ENCODE data around the gene OBP2A.
"Not testable (repeated sequence)": the region's sequence is repeated elsewhere in the genome, so short reads cannot be mapped to it uniquely, and the experiment has no call there.

Gene OBP2A

DNA sequence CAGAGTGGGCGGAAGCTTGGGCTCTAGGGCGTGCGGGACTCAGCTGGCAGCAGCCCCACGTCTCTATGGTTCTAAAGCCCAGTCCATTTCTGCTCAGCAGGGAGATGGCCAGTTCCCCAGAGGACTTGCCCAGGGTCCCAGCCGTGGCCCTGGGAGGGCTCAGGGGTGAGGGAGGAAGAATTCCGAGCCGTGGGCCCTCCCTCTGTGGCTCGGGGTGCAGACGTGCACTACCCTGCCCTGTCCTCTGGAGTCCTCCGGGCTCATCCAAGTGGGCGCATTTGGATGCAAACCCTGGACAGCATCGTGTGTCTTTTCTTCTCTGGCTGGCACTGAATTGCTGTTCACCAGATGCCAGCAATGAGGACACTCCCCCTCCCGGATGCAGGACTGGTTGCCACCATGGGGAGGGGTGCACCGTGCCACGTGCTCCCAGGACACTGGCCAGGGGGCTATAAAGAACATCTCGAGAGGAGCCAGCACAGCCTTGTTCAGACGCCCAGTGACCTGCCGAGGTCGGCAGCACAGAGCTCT is at the start of gene OBP2A:
OBP2A (plus strand) TSS at position 481 of the 531 bp plus-strand sequence. CDS start 55 bp downstream, outside the sequence.
- not testable (repeated sequence) for H3K36me3 Mint-ChIP-seq (ENCODE audit: low read depth); DNase-seq; H3K27ac Mint-ChIP-seq; H3K9me3 Mint-ChIP-seq; ATAC-seq; H3K4me3 Mint-ChIP-seq; H3K27me3 Mint-ChIP-seq; H3K4me1 Mint-ChIP-seq

DNA sequence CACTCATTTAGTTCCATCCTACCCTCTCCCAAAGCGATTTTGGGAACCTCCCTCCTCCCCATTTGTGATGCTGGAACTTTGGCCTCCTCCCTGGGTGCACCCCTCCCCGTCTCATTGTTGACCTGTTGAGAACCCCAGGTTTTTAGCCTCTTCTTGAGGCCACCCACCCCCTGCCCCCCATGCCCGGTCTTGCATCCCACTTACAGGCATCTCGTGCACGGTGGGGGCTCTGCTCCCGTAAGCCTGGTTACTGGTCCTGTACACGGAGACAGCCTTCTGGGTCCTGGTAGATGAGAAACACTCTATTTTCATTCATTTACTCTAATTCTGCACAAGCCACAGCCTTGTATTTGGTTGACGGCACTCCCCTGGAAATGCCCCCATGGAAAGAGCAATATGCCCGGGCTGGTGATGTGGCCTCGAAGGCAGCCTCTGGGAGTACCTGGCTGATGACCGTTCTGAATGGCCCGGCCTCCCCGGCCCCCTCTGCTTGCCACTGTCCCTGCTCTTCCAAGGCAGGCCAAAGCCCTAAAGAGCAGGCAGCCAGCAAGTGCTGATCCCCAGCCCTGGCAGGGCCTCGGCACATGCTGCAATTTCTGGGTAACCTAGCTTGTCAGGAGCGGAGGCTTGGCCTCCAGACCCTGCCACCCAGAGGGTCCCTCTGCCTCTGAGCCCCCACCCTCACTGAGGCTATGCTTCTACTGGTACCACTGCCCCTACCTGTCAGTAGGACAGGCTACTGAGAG is 47.4 kb upstream of the OBP2A start:
- H3K27me3 Mint-ChIP-seq: no peaks in the 10 kb centered on the region
- no peak overlapping the region for H3K4me3 Mint-ChIP-seq
- no peaks in the 10 kb centered on the region for H3K9me3 Mint-ChIP-seq
- ATAC-seq (no peak), DNase-seq (no peak)
- peaks cover 6% of the 10 kb centered on the region for H3K36me3 Mint-ChIP-seq (ENCODE audit: low read depth)
- peaks cover 20% of the 10 kb centered on the region for H3K4me1 Mint-ChIP-seq
- H3K27ac Mint-ChIP-seq: no peak overlapping the region

DNA sequence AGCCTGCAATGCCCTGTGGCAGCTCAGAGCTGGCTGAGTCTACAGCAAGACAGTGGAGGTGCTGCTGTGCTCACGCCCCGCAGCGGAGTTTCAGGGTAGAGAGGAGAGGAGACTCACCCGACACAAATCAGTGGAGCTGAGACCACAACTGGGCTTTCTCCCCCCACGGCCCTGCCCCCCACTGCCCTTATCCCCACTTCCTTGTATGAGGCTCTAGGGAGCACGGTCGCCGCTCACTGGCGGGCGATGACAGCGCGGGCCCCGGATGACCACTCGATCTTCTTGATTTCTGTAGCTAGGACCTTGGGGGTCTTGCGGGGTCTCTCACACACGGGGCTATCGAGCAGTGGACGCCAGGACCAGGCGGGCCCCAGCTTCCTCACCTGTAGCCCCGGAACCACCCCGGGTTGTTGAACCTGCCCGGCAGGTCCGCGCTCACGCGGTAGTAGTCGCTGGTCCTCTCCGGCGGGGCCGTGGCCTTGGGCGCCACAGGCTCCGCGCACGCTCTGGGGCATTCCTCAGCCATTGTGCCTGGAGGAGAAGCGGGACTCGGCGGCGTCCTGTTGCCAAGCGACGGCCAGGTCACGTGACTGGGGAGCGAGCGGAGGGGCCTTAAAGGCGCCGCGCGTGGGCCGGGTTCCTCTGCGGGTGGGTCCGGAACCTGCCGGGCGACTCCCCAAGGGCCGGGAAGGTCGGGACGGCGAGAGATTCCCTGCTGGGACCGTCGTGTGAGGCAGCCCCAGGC is 46.4 kb upstream of the OBP2A start:
- Mint-ChIP-seq H3K4me3 (peak overlapping the region; percentile 85), H3K27ac (no peak overlapping the region), H3K27me3 (no peaks in the 10 kb centered on the region), H3K36me3 (ENCODE audit: low read depth) (peaks cover 11% of the 10 kb centered on the region), H3K4me1 (peaks cover 22% of the 10 kb centered on the region), H3K9me3 (no peaks in the 10 kb centered on the region)
- peak; percentile 33 for ATAC-seq
- DNase-seq: peak; percentile 92

DNA sequence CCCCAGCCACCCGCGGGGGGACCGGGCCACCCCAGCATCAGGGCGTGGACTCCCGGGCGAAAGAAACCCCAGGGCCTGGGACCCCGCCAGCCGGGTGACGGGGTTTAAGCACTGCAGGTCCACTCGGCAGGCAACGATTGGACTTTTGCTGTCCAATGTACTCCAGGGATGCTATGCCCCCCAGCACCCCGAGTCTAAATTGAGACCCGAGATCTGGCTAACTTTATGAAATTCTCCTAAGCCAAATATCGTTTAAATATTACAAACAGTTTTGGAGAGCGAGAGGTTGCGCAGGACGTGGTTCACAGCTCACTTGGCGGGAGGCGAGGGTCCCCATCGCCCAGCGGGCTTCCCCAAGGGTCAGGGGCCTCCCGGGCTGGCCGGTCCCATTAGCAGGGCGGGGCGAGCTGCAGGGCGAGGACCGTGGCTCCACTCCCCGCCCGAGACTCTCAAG is 45.8 kb upstream of the OBP2A start:
- H3K9me3 Mint-ChIP-seq: no peaks in the 10 kb centered on the region
- H3K4me3 Mint-ChIP-seq: peak overlapping the region; percentile 85
- DNase-seq (no peak), ATAC-seq (no peak)
- H3K27ac Mint-ChIP-seq: no peak overlapping the region
- peaks cover 15% of the 10 kb centered on the region for H3K36me3 Mint-ChIP-seq (ENCODE audit: low read depth)
- H3K4me1 Mint-ChIP-seq: peaks cover 22% of the 10 kb centered on the region
- no peaks in the 10 kb centered on the region for H3K27me3 Mint-ChIP-seq

GRCh38 chr9:135500525-135501260 is 45.2 kb upstream of the OBP2A start, which contains the start of gene MRPS2:
TSS of gene MRPS2 (plus strand) at chr9:135500682. CDS start at chr9:135500711, 29 bp downstream.
- H3K27ac Mint-ChIP-seq: peak within 1 kb of the TSS; percentile 92
- ATAC-seq (peak; percentile 90), DNase-seq (peak; percentile 89)
- H3K9me3 Mint-ChIP-seq: no peaks in the 10 kb centered on the region
- peaks cover 16% of the 10 kb centered on the region for H3K36me3 Mint-ChIP-seq (ENCODE audit: low read depth)
- no peaks in the 10 kb centered on the region for H3K27me3 Mint-ChIP-seq
- peaks cover 22% of the 10 kb centered on the region for H3K4me1 Mint-ChIP-seq
- H3K4me3 Mint-ChIP-seq: peak within 1 kb of the TSS; percentile 85

DNA sequence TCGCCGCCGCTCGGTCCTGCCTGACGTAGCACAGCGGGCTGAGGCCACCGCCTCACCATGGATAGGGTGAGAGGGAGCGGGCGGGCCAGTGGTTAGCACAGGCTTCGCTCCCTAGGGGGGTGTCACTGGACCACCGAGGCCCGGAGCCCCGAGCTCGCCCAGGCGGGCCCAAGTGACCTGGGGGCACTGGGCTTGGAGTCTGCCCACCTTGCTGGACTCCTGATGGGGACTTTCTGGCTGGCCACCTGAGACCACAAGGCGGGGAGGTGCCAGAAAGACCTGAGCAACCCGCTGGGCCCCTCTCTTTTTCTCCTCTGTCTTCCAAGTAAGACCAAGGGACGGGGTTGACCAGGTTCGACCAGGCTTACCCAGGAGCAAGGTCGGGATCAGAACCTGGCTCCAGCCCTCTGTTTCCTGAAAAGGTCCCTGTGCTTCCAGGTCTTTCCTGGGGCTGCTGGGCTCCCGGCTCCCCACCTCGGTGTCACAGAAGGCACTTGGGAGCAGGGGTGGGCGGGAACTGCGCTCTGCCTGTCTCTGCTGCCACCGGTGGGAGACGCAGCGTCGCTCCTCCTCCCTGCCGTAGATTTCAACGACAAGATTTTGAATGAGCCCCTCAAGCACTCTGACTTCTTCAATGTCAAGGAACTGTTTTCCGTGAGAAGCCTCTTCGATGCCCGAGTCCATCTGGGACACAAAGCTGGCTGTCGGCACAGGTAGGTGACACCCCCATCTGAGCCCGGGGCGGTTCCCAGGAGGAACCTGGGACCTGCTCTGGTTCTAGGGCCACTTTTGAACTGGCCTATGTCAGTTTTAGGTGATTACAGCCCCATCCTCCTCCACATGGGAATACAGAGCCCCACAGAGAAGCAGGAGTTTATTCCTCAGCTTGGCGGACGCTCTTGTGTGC is 44.4 kb upstream of the OBP2A start:
- H3K4me3 Mint-ChIP-seq: peak overlapping the region; percentile 85
- H3K27me3 Mint-ChIP-seq: no peaks in the 10 kb centered on the region
- DNase-seq: no peak
- H3K9me3 Mint-ChIP-seq: no peaks in the 10 kb centered on the region
- H3K4me1 Mint-ChIP-seq: peaks cover 22% of the 10 kb centered on the region
- peaks cover 16% of the 10 kb centered on the region for H3K36me3 Mint-ChIP-seq (ENCODE audit: low read depth)
- H3K27ac Mint-ChIP-seq: peak overlapping the region; percentile 78
- no peak for ATAC-seq

GRCh38 chr9:135502168-135502872 is 43.6 kb upstream of the OBP2A start:
- no peak overlapping the region for H3K27ac Mint-ChIP-seq
- DNase-seq: no peak

DNA sequence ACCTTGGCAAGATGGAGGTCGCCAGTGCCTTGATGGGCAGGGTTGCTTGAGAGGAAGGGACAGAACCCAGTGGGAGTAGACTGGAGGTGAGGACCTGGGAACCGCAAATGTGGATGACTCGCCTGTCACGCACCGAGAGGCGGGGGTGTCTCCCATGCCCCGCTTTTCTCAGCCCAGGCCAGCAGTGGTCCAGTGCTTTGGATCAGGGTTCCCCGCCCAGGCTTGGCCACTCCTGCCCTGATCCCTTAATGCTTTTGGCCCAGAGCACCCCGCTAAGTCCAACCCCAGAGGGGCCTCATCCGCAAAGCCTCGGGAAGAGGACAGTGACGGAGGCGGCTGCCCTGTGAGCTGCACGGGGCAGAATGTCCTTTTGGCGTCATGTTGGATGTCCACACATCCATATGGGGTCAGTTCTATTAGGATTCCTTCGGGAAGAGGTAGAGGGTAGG is 43.0 kb upstream of the OBP2A start:
- DNase-seq (no peak), ATAC-seq (no peak)
- H3K9me3 Mint-ChIP-seq: no peaks in the 10 kb centered on the region
- H3K4me3 Mint-ChIP-seq: no peak overlapping the region
- H3K27me3 Mint-ChIP-seq: no peaks in the 10 kb centered on the region
- H3K27ac Mint-ChIP-seq: no peak overlapping the region
- H3K36me3 Mint-ChIP-seq (ENCODE audit: low read depth): peaks cover 16% of the 10 kb centered on the region
- peaks cover 22% of the 10 kb centered on the region for H3K4me1 Mint-ChIP-seq

More at GRCh38 chr9:135502168-135502872, 43.6 kb upstream of the OBP2A start:
- H3K36me3 Mint-ChIP-seq (ENCODE audit: low read depth): peaks cover 16% of the 10 kb centered on the region
- ATAC-seq: no peak
- H3K27me3 Mint-ChIP-seq: no peaks in the 10 kb centered on the region
- H3K4me3 Mint-ChIP-seq: peak overlapping the region; percentile 85
- H3K4me1 Mint-ChIP-seq: peaks cover 22% of the 10 kb centered on the region
- no peaks in the 10 kb centered on the region for H3K9me3 Mint-ChIP-seq

GRCh38 chr9:135503371-135504261 is 42.3 kb upstream of the OBP2A start:
- Mint-ChIP-seq H3K27ac (no peak overlapping the region), H3K36me3 (ENCODE audit: low read depth) (peaks cover 16% of the 10 kb centered on the region), H3K27me3 (no peaks in the 10 kb centered on the region), H3K9me3 (peaks cover under 1% of the 10 kb centered on the region), H3K4me3 (no peak overlapping the region), H3K4me1 (peaks cover 22% of the 10 kb centered on the region)
- ATAC-seq (no peak), DNase-seq (no peak)

- H3K27me3 Mint-ChIP-seq: peaks cover 2% of the 10 kb centered on the region
- H3K27ac Mint-ChIP-seq: no peak overlapping the region
- no peak overlapping the region for H3K4me3 Mint-ChIP-seq
- peak; percentile 39 for ATAC-seq
- H3K36me3 Mint-ChIP-seq (ENCODE audit: low read depth): peaks cover 17% of the 10 kb centered on the region
- peaks cover 10% of the 10 kb centered on the region for H3K9me3 Mint-ChIP-seq
- H3K4me1 Mint-ChIP-seq: peaks cover 20% of the 10 kb centered on the region
- peak; percentile 68 for DNase-seq
These were observed 41.4 kb upstream of the OBP2A start for GRCh38 chr9:135504262-135505243.

- no peak for DNase-seq
- no peak for ATAC-seq
- Mint-ChIP-seq H3K36me3 (ENCODE audit: low read depth) (peaks cover 17% of the 10 kb centered on the region), H3K4me1 (peaks cover 20% of the 10 kb centered on the region), H3K27me3 (peaks cover 2% of the 10 kb centered on the region), H3K9me3 (peaks cover 11% of the 10 kb centered on the region), H3K4me3 (no peak overlapping the region), H3K27ac (no peak overlapping the region)
These were observed 40.3 kb upstream of the OBP2A start for GRCh38 chr9:135505406-135506187.

Measured in activated naive CD8-positive, alpha-beta T cell treated with anti-CD3 and anti-CD28 coated beads, Interleukin-2, amount 50 U/mL, for 24 hours (primary cell).